Vagina (tissue), 2 donors: Measurements from ENCODE around the gene TMEM259. TPM values are rescaled to one million over a fixed set of nuclear protein-coding genes. Genes with fewer than 3 reads are reported as not detected.
A peak's percentile ranks its signal among the peaks of the same experiment; 100 is the strongest.

Experiments
- DNase-seq, 2 donors: peaks; one replicate each; pipeline ENCODE4 v3.0.0-alpha.2; 2017; ENCODE audit errors: extremely low spot score in 2 of 2
- H3K27ac ChIP-seq: fragments of 200-600 bp; sonication (generic); one replicate; pipeline ENCODE4 v1.5.1; 2019
- H3K27me3 ChIP-seq: fragments of 200-600 bp; sonication (generic); one replicate; pipeline ENCODE4 v1.5.1; 2019
- H3K36me3 ChIP-seq, 2 donors: fragments of 200-600 bp; sonication (generic); one replicate each; pipeline ENCODE4 v1.5.1; 2017 to 2019
- H3K4me1 ChIP-seq: fragments of 200-600 bp; sonication (generic); one replicate; pipeline ENCODE4 v1.5.1; 2019
- H3K4me3 ChIP-seq, 2 donors: fragments of 200-600 bp; sonication (generic); 1 replicate in 1 of 2; 2 replicates in 1 of 2; pipeline ENCODE4 v1.5.1; 2016 to 2019
- H3K9me3 ChIP-seq: fragments of 200-600 bp; sonication (generic); one replicate; pipeline ENCODE4 v1.5.1; 2019
- POLR2A ChIP-seq, 2 donors: fragments of 450-650 bp; IDR thresholded peaks; one replicate each; pipeline ENCODE4 v1.6.1; 2017; ENCODE audit warnings: antibody characterized with exemption in 2 of 2, mild to moderate bottlenecking in 2 of 2, moderate library complexity in 2 of 2
- POLR2AphosphoS5 ChIP-seq, 2 donors: sonication (generic); formaldehyde crosslinking; IDR thresholded peaks; one replicate each; pipeline ENCODE4 v1.9.0; 2017; ENCODE audit warnings: antibody characterized with exemption in 2 of 2, mild to moderate bottlenecking in 2 of 2, low read depth in 1 of 2; ENCODE audit not compliant: insufficient read depth in 1 of 2
- intact Hi-C: fragments of 100-400 bp; cut with DNase I; formaldehyde crosslinking; loops from one replicate; pipeline ENCODE4 v1.15.1; 2023
- total RNA-seq: library from RNA; depleted of rRNA; stranded (reverse); fragments of >200 nt; gene quantifications from one replicate; pipeline ENCODE4 v1.2.3, GENCODE V29; 2016
- TF ChIP-seq, protein P1 (sequence below), 3 experiments: fragments of 450-650 bp in 2 of 3; fragments of 200-600 bp in 1 of 3; sonication (generic) in 1 of 3; IDR thresholded peaks; one replicate each; pipeline ENCODE4 v1.5.1; 2017 to 2019; ENCODE audit warnings: antibody characterized with exemption in 3 of 3, mild to moderate bottlenecking in 2 of 3, moderate library complexity in 2 of 3

TMEM259 gene
- total RNA-seq, 1 donor from 2014 or later: 130 TPM

- TF ChIP-seq, protein P1, sequence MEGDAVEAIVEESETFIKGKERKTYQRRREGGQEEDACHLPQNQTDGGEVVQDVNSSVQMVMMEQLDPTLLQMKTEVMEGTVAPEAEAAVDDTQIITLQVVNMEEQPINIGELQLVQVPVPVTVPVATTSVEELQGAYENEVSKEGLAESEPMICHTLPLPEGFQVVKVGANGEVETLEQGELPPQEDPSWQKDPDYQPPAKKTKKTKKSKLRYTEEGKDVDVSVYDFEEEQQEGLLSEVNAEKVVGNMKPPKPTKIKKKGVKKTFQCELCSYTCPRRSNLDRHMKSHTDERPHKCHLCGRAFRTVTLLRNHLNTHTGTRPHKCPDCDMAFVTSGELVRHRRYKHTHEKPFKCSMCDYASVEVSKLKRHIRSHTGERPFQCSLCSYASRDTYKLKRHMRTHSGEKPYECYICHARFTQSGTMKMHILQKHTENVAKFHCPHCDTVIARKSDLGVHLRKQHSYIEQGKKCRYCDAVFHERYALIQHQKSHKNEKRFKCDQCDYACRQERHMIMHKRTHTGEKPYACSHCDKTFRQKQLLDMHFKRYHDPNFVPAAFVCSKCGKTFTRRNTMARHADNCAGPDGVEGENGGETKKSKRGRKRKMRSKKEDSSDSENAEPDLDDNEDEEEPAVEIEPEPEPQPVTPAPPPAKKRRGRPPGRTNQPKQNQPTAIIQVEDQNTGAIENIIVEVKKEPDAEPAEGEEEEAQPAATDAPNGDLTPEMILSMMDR (IDR thresholded peaks at IDR 0.05): no peak
- TF ChIP-seq POLR2A (IDR thresholded peaks at IDR 0.05) (no peak), POLR2AphosphoS5 (IDR thresholded peaks at IDR 0.05; ENCODE audit: insufficient read depth in 1 of 2, low read depth in 1 of 2) (no peak)
- Histone ChIP-seq H3K36me3 (no peaks in the 10 kb centered on the region), H3K4me3 (no peak overlapping the region), H3K27ac (no peak overlapping the region), H3K9me3 (no peaks in the 10 kb centered on the region), H3K4me1 (no peaks in the 10 kb centered on the region), H3K27me3 (no peaks in the 10 kb centered on the region)
- intact Hi-C loops: no loop called here
- DNase-seq: no peak
These were observed 26.1 kb upstream of the TMEM259 start for GRCh38 chr19:1046836-1047695.

GRCh38 chr19:1046117-1046626 lies 25.2 kb upstream of the TMEM259 start:
- Histone ChIP-seq H3K36me3 (no peaks in the 10 kb centered on the region), H3K27me3 (no peaks in the 10 kb centered on the region), H3K27ac (no peak overlapping the region), H3K4me1 (peaks cover 9% of the 10 kb centered on the region), H3K9me3 (no peaks in the 10 kb centered on the region), H3K4me3 (no peak overlapping the region)
- intact Hi-C loops: no loop called here
- DNase-seq: no peak
- TF ChIP-seq, protein P1 (IDR thresholded peaks at IDR 0.05): no peak
- no peak for TF ChIP-seq POLR2A (IDR thresholded peaks at IDR 0.05)
- TF ChIP-seq POLR2AphosphoS5 (IDR thresholded peaks at IDR 0.05; ENCODE audit: insufficient read depth in 1 of 2, low read depth in 1 of 2): no peak

- no peaks in the 10 kb centered on the region for H3K36me3 ChIP-seq
- H3K27ac ChIP-seq: no peak overlapping the region
- no peaks in the 10 kb centered on the region for H3K27me3 ChIP-seq
- intact Hi-C loops: no loop called here
- H3K4me3 ChIP-seq: no peak overlapping the region
- peaks cover 17% of the 10 kb centered on the region for H3K4me1 ChIP-seq
- no peak for DNase-seq
- TF ChIP-seq POLR2A (IDR thresholded peaks at IDR 0.05) (no peak), POLR2AphosphoS5 (IDR thresholded peaks at IDR 0.05; ENCODE audit: insufficient read depth in 1 of 2, low read depth in 1 of 2) (no peak)
- TF ChIP-seq, protein P1 (IDR thresholded peaks at IDR 0.05): no peak
- no peaks in the 10 kb centered on the region for H3K9me3 ChIP-seq
These were observed 24.3 kb upstream of the TMEM259 start for GRCh38 chr19:1045247-1045603.

DNA sequence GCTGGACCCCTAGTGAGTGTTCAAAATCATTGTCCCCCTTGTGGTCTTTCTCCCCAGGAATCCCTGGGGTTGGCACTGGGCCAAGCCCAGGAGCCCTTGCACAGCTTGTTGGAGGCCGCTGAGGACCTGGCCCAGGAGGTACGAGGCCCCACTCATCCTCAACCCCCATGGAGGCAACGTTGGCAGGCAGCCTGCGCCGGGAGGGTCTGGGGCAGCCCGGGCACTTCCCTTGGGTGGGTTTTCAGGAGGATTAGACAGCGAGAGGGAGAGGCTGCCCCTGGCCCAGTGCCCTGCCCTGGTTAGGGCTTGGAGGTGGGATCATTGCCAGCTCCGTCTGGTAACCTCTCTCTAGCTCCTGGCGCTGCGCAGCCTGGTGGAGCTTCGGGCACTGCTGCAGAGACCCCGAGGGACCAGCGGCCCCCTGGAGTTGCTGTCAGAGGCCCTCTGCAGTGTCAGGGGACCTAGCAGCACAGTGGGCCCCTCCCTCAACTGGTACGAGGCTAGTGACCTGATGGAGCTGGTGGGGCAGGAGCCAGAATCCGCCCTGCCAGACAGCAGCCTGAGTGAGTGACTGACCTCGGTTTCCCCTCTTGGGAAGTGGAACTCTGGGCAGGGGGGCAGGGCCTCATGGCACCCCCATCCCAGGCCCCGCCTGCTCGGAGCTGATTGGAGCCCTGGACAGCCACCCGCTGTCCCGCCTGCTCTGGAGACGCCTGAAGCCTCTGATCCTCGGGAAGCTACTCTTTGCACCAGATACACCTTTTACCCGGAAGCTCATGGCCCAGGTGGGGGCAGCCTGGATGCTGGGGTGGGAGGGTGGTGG lies 22.0 kb upstream of the TMEM259 start:
- H3K4me3 ChIP-seq: peak overlapping the region in 1 of 2 donors; percentile 5
- H3K27ac ChIP-seq: no peak overlapping the region
- intact Hi-C loops: no loop called here

More for the DNA sequence above, 22.0 kb upstream of the TMEM259 start:
- no peaks in the 10 kb centered on the region for H3K27me3 ChIP-seq
- TF ChIP-seq POLR2A (IDR thresholded peaks at IDR 0.05) (no peak), POLR2AphosphoS5 (IDR thresholded peaks at IDR 0.05; ENCODE audit: insufficient read depth in 1 of 2, low read depth in 1 of 2) (peak in 1 of 2 donors; percentile 10)
- TF ChIP-seq, protein P1 (IDR thresholded peaks at IDR 0.05): no peak
- H3K36me3 ChIP-seq: no peaks in the 10 kb centered on the region
- H3K4me1 ChIP-seq: peaks cover 36% of the 10 kb centered on the region
- DNase-seq: no peak
- H3K9me3 ChIP-seq: no peaks in the 10 kb centered on the region
